ENCODE data around the gene NSG1. TPM values are rescaled to one million over a fixed set of nuclear protein-coding genes. Genes with fewer than 3 reads are reported as not detected.

NSG1 gene
- total RNA-seq, 1 donor from 2014 or later, result 24.5 TPM

- no peaks in the 10 kb centered on the region for H3K36me3 Mint-ChIP-seq (ENCODE audit: low read depth)
- H3K27ac Mint-ChIP-seq (ENCODE audit: unreplicated experiment), result no peak overlapping the region
- no peaks in the 10 kb centered on the region for H3K9me3 Mint-ChIP-seq
- H3K4me1 Mint-ChIP-seq, result peaks cover 10% of the 10 kb centered on the region
- H3K4me3 Mint-ChIP-seq, result no peak overlapping the region
- no peak for DNase-seq (ENCODE audit: low read depth, low spot score)
- no peaks in the 10 kb centered on the region for H3K27me3 Mint-ChIP-seq (ENCODE audit: low read depth)
- no peak for TF ChIP-seq CTCF (conservative IDR thresholded peaks at IDR 0.05)
Measured at GRCh38 chr4:4432341-4433125, 45.6 kb downstream of the NSG1 start.

GRCh38 chr4:4433941-4434340 lies 47.0 kb downstream of the NSG1 start:
- peaks cover 3% of the 10 kb centered on the region for H3K4me1 Mint-ChIP-seq
- no peaks in the 10 kb centered on the region for H3K27me3 Mint-ChIP-seq (ENCODE audit: low read depth)
- DNase-seq (ENCODE audit: low read depth, low spot score), result no peak
- no peaks in the 10 kb centered on the region for H3K9me3 Mint-ChIP-seq
- peak overlapping the region; percentile 40 for H3K27ac Mint-ChIP-seq (ENCODE audit: unreplicated experiment)
- no peak overlapping the region for H3K4me3 Mint-ChIP-seq
- no peak for TF ChIP-seq CTCF (conservative IDR thresholded peaks at IDR 0.05)
- H3K36me3 Mint-ChIP-seq (ENCODE audit: low read depth), result no peaks in the 10 kb centered on the region

- TF ChIP-seq CTCF (conservative IDR thresholded peaks at IDR 0.05), result no peak
- no peak overlapping the region for H3K27ac Mint-ChIP-seq (ENCODE audit: unreplicated experiment)
- no peak overlapping the region for H3K4me3 Mint-ChIP-seq
- no peaks in the 10 kb centered on the region for H3K36me3 Mint-ChIP-seq (ENCODE audit: low read depth)
- H3K4me1 Mint-ChIP-seq, result no peaks in the 10 kb centered on the region
- H3K27me3 Mint-ChIP-seq (ENCODE audit: low read depth), result no peaks in the 10 kb centered on the region
- H3K9me3 Mint-ChIP-seq, result no peaks in the 10 kb centered on the region
- DNase-seq (ENCODE audit: low read depth, low spot score), result no peak
Measured at GRCh38 chr4:4436244-4436823, 49.4 kb downstream of the NSG1 start.

- no peaks in the 10 kb centered on the region for H3K27me3 Mint-ChIP-seq (ENCODE audit: low read depth)
- H3K27ac Mint-ChIP-seq (ENCODE audit: unreplicated experiment), result no peak overlapping the region
- no peaks in the 10 kb centered on the region for H3K9me3 Mint-ChIP-seq
- H3K4me3 Mint-ChIP-seq, result no peak overlapping the region
- H3K36me3 Mint-ChIP-seq (ENCODE audit: low read depth), result no peaks in the 10 kb centered on the region
- TF ChIP-seq CTCF (conservative IDR thresholded peaks at IDR 0.05), result no peak
- no peak for DNase-seq (ENCODE audit: low read depth, low spot score)
- no peaks in the 10 kb centered on the region for H3K4me1 Mint-ChIP-seq
Measured at GRCh38 chr4:4437798-4438470, 51.0 kb downstream of the NSG1 start.

- Mint-ChIP-seq H3K4me3 (no peak overlapping the region), H3K4me1 (peaks cover 8% of the 10 kb centered on the region), H3K27me3 (ENCODE audit: low read depth) (no peaks in the 10 kb centered on the region), H3K9me3 (no peaks in the 10 kb centered on the region), H3K27ac (ENCODE audit: unreplicated experiment) (no peak overlapping the region), H3K36me3 (ENCODE audit: low read depth) (no peaks in the 10 kb centered on the region)
- no peak for DNase-seq (ENCODE audit: low read depth, low spot score)
- TF ChIP-seq CTCF (conservative IDR thresholded peaks at IDR 0.05), result no peak
Measured at GRCh38 chr4:4438891-4439290, 52.0 kb downstream of the NSG1 start.
